Chondrocyte (in vitro differentiated cells): ENCODE measurements around the gene TCAP. TPM values are rescaled to one million over a fixed set of nuclear protein-coding genes. Genes with fewer than 3 reads are reported as not detected.

Experiments
- DNase-seq: peaks from one replicate; pipeline ENCODE4 v3.0.0; 2021; ENCODE audit warnings: mixed read lengths, low spot score
- H3K27ac Mint-ChIP-seq: one replicate; pipeline ENCODE4 v1.8.0; 2021; ENCODE audit warnings: mild to moderate bottlenecking, moderate library complexity, mixed read lengths; ENCODE audit not compliant: unreplicated experiment
- H3K27me3 Mint-ChIP-seq: 2 replicates; pipeline ENCODE4 v1.8.0; 2021; ENCODE audit warnings: low read depth, mixed read lengths
- H3K36me3 Mint-ChIP-seq: 2 replicates; pipeline ENCODE4 v1.8.0; 2021; ENCODE audit warnings: low read depth, mixed read lengths
- H3K4me1 Mint-ChIP-seq: 2 replicates; pipeline ENCODE4 v1.8.0; 2021; ENCODE audit warnings: low read depth, mild to moderate bottlenecking, mixed read lengths
- H3K4me3 Mint-ChIP-seq: one replicate; pipeline ENCODE4 v1.8.0; 2021; ENCODE audit warnings: mild to moderate bottlenecking, moderate library complexity, mixed read lengths; ENCODE audit not compliant: unreplicated experiment
- H3K9me3 Mint-ChIP-seq: 2 replicates; pipeline ENCODE4 v1.8.0; 2021; ENCODE audit warnings: low read depth, mixed read lengths
- total RNA-seq: library from RNA; stranded (reverse); gene quantifications from 3 replicates; pipeline ENCODE4 v1.2.1, GENCODE V29; 2021
- TF ChIP-seq, protein P1 (sequence below): fragments of 200-600 bp; sonication (generic); IDR thresholded peaks from 2 replicates; pipeline ENCODE4 v1.5.0; 2021; ENCODE audit warnings: antibody characterized with exemption, mild to moderate bottlenecking, moderate library complexity

Gene TCAP
- total RNA-seq, 1 donor from 2014 or later, result 0.77 TPM

DNA sequence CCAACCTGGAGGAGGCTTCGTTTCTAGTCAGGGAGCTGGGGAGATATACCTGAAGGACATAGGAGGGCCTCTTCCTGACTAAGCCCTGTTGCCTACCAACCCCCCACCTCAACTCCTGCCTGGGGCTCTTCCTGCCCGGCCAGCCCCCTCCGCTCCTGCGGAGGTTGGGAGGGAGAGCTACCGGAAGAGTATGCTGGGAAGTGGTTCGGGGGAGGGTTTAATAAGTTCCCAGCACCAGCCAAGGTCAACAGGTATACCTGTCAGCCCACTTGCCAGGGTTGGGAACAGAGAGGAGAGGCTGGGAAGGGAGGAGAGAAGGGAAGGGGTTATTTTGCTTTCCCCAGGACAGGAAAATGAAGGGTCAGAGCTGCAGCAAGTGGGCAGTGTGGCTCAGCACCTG lies 33.7 kb upstream of the TCAP start:
- TF ChIP-seq, protein P1, sequence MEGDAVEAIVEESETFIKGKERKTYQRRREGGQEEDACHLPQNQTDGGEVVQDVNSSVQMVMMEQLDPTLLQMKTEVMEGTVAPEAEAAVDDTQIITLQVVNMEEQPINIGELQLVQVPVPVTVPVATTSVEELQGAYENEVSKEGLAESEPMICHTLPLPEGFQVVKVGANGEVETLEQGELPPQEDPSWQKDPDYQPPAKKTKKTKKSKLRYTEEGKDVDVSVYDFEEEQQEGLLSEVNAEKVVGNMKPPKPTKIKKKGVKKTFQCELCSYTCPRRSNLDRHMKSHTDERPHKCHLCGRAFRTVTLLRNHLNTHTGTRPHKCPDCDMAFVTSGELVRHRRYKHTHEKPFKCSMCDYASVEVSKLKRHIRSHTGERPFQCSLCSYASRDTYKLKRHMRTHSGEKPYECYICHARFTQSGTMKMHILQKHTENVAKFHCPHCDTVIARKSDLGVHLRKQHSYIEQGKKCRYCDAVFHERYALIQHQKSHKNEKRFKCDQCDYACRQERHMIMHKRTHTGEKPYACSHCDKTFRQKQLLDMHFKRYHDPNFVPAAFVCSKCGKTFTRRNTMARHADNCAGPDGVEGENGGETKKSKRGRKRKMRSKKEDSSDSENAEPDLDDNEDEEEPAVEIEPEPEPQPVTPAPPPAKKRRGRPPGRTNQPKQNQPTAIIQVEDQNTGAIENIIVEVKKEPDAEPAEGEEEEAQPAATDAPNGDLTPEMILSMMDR, result no peak
- Mint-ChIP-seq H3K4me3 (no peak overlapping the region), H3K27me3 (peaks cover 28% of the 10 kb centered on the region)

DNA sequence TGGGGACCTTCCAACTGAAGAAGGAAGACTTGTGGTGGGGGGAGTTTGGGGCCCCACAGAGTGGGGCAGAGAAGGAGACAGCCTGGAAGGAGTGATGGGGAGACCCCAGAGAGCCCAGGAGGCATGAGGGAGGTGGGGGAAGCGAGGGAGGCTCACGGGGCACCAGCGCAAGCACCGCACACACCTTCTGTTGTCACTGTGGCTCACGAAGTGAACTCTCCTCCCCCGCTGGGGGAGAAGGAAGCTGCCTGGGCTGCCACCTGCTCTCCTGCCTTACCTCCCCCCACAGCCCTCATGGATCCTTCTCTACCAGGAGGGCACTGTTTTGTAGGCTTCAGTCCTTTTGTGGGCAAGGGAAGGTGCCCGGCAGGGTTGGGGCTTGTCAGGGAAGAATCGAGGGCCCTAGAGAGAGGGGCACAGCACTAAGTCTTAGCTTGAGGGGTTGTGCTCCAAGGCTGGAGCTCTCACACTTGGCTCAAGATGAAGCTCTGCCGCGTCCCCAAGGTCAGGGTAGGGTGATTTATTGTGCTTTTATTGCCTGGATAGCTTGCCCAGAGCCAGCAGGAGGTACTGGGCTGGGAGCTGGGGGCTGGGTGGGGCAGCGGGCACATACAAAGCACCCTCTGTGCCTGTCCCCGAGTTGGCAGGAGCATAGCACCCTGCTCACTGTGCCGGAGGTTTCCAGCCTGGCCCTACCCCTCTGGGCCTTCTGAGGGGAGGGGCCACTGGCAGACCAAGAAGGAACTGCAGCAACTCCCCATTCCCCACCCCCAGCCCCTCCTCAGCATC lies 32.8 kb upstream of the TCAP start:
- H3K27ac Mint-ChIP-seq, result no peak overlapping the region
- H3K36me3 Mint-ChIP-seq, result no peaks in the 10 kb centered on the region
- H3K9me3 Mint-ChIP-seq, result no peaks in the 10 kb centered on the region
- H3K27me3 Mint-ChIP-seq, result peaks cover 25% of the 10 kb centered on the region
- no peak overlapping the region for H3K4me3 Mint-ChIP-seq
- peaks cover 7% of the 10 kb centered on the region for H3K4me1 Mint-ChIP-seq
- TF ChIP-seq, protein P1, result no peak
- no peak for DNase-seq

More for the DNA sequence above, 33.7 kb upstream of the TCAP start:
- Mint-ChIP-seq H3K27ac (no peak overlapping the region), H3K4me1 (peaks cover 7% of the 10 kb centered on the region), H3K9me3 (no peaks in the 10 kb centered on the region), H3K36me3 (peaks cover 2% of the 10 kb centered on the region)
- DNase-seq, result no peak

DNA sequence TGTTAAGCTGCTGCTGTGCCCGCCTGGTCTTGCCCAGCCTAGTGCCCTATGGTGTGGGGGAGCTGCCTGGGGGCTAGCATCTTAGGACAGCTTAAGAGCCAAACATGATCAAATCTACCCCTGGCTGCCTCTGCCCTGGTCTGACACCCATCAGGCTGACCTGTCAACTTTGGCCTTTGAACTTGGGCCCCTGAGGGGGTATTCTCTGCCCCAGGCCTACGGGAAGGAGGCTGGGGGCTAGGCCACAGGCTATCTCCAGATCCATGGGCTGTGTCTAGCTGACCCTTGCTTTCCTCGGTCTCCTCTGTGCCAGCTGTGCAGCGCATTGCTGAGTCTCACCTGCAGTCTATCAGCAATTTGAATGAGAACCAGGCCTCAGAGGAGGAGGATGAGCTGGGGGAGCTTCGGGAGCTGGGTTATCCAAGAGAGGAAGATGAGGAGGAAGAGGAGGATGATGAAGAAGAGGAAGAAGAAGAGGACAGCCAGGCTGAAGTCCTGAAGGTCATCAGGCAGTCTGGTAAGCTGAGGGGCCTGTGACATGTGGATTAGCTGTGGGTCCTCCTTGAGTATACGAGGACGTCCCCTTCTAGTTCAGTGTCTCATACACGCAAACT lies 31.5 kb upstream of the TCAP start:
- Mint-ChIP-seq H3K27ac (no peak overlapping the region), H3K27me3 (peaks cover 17% of the 10 kb centered on the region), H3K4me3 (no peak overlapping the region), H3K9me3 (no peaks in the 10 kb centered on the region), H3K36me3 (no peaks in the 10 kb centered on the region), H3K4me1 (peaks cover 20% of the 10 kb centered on the region)
- no peak for DNase-seq
- TF ChIP-seq, protein P1, result no peak

DNA sequence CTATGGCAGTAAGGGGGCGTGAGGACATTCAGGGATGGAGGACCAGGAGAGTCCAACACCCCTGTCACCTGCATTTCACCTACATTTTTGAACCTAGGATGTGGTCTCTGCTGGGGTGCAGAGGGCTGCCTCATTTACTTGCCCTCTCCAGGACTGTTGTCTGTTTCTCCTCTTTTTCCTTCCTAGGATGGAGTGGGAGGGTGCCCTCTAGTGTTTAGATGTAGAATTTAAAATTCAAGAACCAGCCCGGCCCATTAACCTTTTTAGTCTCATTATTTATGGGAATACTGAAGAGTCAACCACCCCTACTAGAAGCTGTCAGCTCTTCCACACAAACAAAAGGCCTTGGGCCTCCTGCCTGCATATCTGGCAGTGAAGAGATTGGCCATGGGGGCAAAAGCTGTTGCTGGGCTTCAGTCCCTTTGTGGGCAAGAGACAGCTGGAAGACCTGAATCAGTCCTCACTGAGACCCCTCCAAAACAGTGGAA lies 30.7 kb upstream of the TCAP start:
- H3K27me3 Mint-ChIP-seq, result peaks cover 15% of the 10 kb centered on the region
- peaks cover 27% of the 10 kb centered on the region for H3K4me1 Mint-ChIP-seq
- H3K27ac Mint-ChIP-seq, result no peak overlapping the region
- no peaks in the 10 kb centered on the region for H3K9me3 Mint-ChIP-seq
- no peaks in the 10 kb centered on the region for H3K36me3 Mint-ChIP-seq
- TF ChIP-seq, protein P1, result peak; percentile 89
- no peak overlapping the region for H3K4me3 Mint-ChIP-seq
- DNase-seq, result no peak

DNA sequence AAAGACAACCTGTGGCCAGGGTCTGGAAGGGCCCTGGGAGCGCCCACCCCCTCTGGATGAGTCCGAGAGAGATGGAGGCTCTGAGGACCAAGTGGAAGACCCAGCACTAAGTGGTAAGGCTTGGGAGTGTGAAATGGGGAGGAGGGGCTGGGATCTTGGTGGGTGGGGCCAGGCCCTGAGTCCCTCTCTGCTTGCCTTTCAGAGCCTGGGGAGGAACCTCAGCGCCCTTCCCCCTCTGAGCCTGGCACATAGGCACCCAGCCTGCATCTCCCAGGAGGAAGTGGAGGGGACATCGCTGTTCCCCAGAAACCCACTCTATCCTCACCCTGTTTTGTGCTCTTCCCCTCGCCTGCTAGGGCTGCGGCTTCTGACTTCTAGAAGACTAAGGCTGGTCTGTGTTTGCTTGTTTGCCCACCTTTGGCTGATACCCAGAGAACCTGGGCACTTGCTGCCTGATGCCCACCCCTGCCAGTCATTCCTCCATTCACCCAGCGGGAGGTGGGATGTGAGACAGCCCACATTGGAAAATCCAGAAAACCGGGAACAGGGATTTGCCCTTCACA lies 29.5 kb upstream of the TCAP start:
- H3K4me3 Mint-ChIP-seq, result no peak overlapping the region
- TF ChIP-seq, protein P1, result no peak
- DNase-seq, result no peak
- no peaks in the 10 kb centered on the region for H3K9me3 Mint-ChIP-seq
- peaks cover 11% of the 10 kb centered on the region for H3K27me3 Mint-ChIP-seq
- no peaks in the 10 kb centered on the region for H3K36me3 Mint-ChIP-seq
- no peak overlapping the region for H3K27ac Mint-ChIP-seq
- peaks cover 31% of the 10 kb centered on the region for H3K4me1 Mint-ChIP-seq
